Loucy (cell line): ENCODE results near the gene TLR5.

Experiments
- H2AFZ ChIP-seq: fragments of 200-600 bp; sonication (generic); 2 replicates; pipeline ENCODE4 v1.6.0; 2016; ENCODE audit warnings: antibody characterized with exemption, mild to moderate bottlenecking, low read length, moderate library complexity
- H3F3A ChIP-seq: fragments of 200-600 bp; 2 replicates; pipeline ENCODE4 v1.6.0; 2016; ENCODE audit warnings: antibody characterized with exemption, low read depth, mild to moderate bottlenecking
- H3K27me3 ChIP-seq: fragments of 200-600 bp; sonication (generic); 2 replicates; pipeline ENCODE4 v1.6.1; 2014; ENCODE audit warnings: low read length, mild to moderate bottlenecking; ENCODE audit not compliant: insufficient read depth, poor library complexity, severe bottlenecking
- H3K36me3 ChIP-seq: fragments of 200-600 bp; sonication (generic); 2 replicates; pipeline ENCODE4 v1.6.1; 2016; ENCODE audit warnings: low read length; ENCODE audit not compliant: insufficient read depth
- H3K4me1 ChIP-seq: fragments of 200-600 bp; sonication (generic); 2 replicates; pipeline ENCODE4 v1.5.1; 2014; ENCODE audit warnings: low read length, mild to moderate bottlenecking; ENCODE audit not compliant: insufficient read depth, poor library complexity, severe bottlenecking
- H3K4me2 ChIP-seq: fragments of 200-600 bp; sonication (generic); 2 replicates; pipeline ENCODE4 v1.6.0; 2014; ENCODE audit warnings: antibody characterized with exemption, low read length, low read depth, mild to moderate bottlenecking; ENCODE audit not compliant: poor library complexity, severe bottlenecking
- H3K4me3 ChIP-seq: fragments of 200-600 bp; sonication (generic); 2 replicates; pipeline ENCODE4 v1.5.1; 2014; ENCODE audit warnings: low read length, mild to moderate bottlenecking, mixed read lengths; ENCODE audit not compliant: poor library complexity, severe bottlenecking
- H3K79me2 ChIP-seq: fragments of 200-600 bp; sonication (generic); 2 replicates; pipeline ENCODE4 v1.6.1; 2014; ENCODE audit warnings: low read length; ENCODE audit not compliant: insufficient read depth
- H3K9ac ChIP-seq: fragments of 200-600 bp; sonication (generic); 2 replicates; pipeline ENCODE4 v1.6.0; 2014; ENCODE audit warnings: mild to moderate bottlenecking, low read depth, low read length, moderate library complexity; ENCODE audit not compliant: poor library complexity, severe bottlenecking
- H3K9me2 ChIP-seq: fragments of 200-600 bp; sonication (generic); replicated peaks from 2 replicates; pipeline ENCODE4 v1.6.1; 2016; ENCODE audit warnings: low read depth, low read length, mixed read lengths
- H3K9me3 ChIP-seq: fragments of 200-600 bp; sonication (generic); 2 replicates; pipeline ENCODE4 v1.6.1; 2014; ENCODE audit warnings: mild to moderate bottlenecking, antibody characterized with exemption, low read length, low read depth; ENCODE audit not compliant: insufficient read depth
- H4K20me1 ChIP-seq: fragments of 200-600 bp; sonication (generic); 2 replicates; pipeline ENCODE4 v1.6.0; 2014; ENCODE audit warnings: antibody characterized with exemption, low read length, mild to moderate bottlenecking; ENCODE audit not compliant: insufficient read depth, poor library complexity, severe bottlenecking
- EZH2phosphoT487 ChIP-seq: fragments of 200-600 bp; IDR thresholded peaks from 2 replicates; pipeline ENCODE4 v1.6.1; 2018; ENCODE audit warnings: antibody characterized with exemption, mild to moderate bottlenecking, moderate library complexity, borderline replicate concordance
- TF ChIP-seq, protein P1 (sequence below): fragments of 200-600 bp; sonication (generic); conservative IDR thresholded peaks from 2 replicates; pipeline ENCODE4 v1.5.1; 2014; ENCODE audit warnings: mild to moderate bottlenecking, antibody characterized with exemption, low read length

The TLR5 gene

DNA sequence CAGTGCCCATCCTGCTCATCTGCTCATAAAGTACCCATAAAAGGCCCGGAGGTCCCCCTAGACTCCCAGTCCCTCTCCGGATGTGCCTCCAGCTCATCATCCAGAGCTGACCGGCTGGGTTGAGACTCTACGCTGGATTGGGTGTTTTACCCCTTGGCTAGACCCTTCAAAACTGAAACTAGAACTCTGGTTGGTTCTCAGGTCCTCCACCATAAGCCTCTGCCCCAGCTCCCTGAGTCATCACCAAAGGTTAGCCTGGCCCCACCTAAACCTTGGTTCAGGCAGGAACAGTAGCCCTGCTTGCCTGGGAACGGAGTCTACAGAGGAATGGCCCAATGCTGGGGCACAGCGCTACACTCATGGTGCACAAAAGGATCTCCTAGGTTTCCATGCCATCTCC is 75.1 kb downstream of the TLR5 start:
- H3F3A ChIP-seq: no peaks in the 10 kb centered on the region
- no peak overlapping the region for H3K4me2 ChIP-seq
- no peaks in the 10 kb centered on the region for H4K20me1 ChIP-seq
- no peaks in the 10 kb centered on the region for H3K36me3 ChIP-seq
- no peaks in the 10 kb centered on the region for H3K9me2 ChIP-seq
- H3K4me3 ChIP-seq: no peak overlapping the region
- H3K4me1 ChIP-seq: no peaks in the 10 kb centered on the region
- H3K79me2 ChIP-seq: no peaks in the 10 kb centered on the region
- TF ChIP-seq, protein P1, sequence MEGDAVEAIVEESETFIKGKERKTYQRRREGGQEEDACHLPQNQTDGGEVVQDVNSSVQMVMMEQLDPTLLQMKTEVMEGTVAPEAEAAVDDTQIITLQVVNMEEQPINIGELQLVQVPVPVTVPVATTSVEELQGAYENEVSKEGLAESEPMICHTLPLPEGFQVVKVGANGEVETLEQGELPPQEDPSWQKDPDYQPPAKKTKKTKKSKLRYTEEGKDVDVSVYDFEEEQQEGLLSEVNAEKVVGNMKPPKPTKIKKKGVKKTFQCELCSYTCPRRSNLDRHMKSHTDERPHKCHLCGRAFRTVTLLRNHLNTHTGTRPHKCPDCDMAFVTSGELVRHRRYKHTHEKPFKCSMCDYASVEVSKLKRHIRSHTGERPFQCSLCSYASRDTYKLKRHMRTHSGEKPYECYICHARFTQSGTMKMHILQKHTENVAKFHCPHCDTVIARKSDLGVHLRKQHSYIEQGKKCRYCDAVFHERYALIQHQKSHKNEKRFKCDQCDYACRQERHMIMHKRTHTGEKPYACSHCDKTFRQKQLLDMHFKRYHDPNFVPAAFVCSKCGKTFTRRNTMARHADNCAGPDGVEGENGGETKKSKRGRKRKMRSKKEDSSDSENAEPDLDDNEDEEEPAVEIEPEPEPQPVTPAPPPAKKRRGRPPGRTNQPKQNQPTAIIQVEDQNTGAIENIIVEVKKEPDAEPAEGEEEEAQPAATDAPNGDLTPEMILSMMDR: no peak
- no peak for TF ChIP-seq EZH2phosphoT487
- H3K9ac ChIP-seq: no peak overlapping the region
- no peak overlapping the region for H2AFZ ChIP-seq
- no peaks in the 10 kb centered on the region for H3K27me3 ChIP-seq
- no peaks in the 10 kb centered on the region for H3K9me3 ChIP-seq

DNA sequence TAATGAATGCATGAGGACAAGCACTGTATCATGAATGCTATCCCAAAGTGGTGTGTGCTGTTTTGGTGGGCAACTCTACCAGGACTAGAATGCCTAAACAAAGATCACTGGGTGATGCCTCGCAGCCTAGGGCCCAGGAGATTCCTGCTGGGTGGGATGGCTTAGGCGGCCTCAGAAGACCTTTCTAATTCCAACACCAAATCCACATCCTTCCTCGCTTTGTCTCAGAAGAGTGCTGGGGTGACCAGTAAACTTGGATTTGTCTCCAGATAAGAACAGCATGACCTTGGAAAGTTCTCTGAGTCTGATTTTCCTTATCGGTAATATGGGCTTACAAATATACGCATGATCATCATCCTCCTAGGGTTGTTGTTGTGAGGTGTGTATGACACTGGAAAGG is 76.6 kb downstream of the TLR5 start:
- TF ChIP-seq, protein P1: no peak
- no peak for TF ChIP-seq EZH2phosphoT487
- H3K4me1 ChIP-seq: no peaks in the 10 kb centered on the region

DNA sequence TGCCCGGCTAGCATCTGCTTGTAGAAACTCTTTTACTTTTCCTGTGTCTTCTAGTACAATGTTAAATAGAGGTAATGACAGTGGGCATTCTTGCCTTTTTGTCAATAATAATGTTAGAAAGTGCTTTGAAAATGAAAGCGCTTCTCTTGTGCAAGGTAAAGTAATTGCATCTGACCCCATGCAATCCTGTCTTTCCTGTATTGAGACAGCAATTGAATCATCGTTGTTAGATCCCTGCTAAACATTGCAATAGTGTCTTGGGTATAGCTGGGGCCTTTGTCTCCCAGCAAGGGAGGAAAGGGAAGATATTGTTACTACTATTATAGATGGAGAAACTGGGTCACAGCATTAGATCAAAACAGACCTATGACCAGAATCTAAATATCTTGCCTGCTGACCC is 80.9 kb downstream of the TLR5 start:
- Histone ChIP-seq H3K4me2 (no peak overlapping the region), H3K79me2 (no peaks in the 10 kb centered on the region), H3K9ac (no peak overlapping the region), H3K27me3 (no peaks in the 10 kb centered on the region), H3K9me3 (no peaks in the 10 kb centered on the region), H3K36me3 (no peaks in the 10 kb centered on the region), H4K20me1 (no peaks in the 10 kb centered on the region), H3K4me3 (no peak overlapping the region), H2AFZ (no peak overlapping the region), H3K4me1 (no peaks in the 10 kb centered on the region), H3K9me2 (no peaks in the 10 kb centered on the region), H3F3A (no peaks in the 10 kb centered on the region)
- TF ChIP-seq EZH2phosphoT487: no peak
- TF ChIP-seq, protein P1: no peak

More for the DNA sequence above, 76.6 kb downstream of the TLR5 start:
- no peak overlapping the region for H2AFZ ChIP-seq
- no peak overlapping the region for H3K9ac ChIP-seq
- H4K20me1 ChIP-seq: no peaks in the 10 kb centered on the region
- H3K27me3 ChIP-seq: no peaks in the 10 kb centered on the region
- H3K4me2 ChIP-seq: no peak overlapping the region
- no peak overlapping the region for H3K4me3 ChIP-seq
- no peaks in the 10 kb centered on the region for H3K9me3 ChIP-seq
- no peaks in the 10 kb centered on the region for H3K79me2 ChIP-seq
- H3F3A ChIP-seq: no peaks in the 10 kb centered on the region
- no peaks in the 10 kb centered on the region for H3K36me3 ChIP-seq
- H3K9me2 ChIP-seq: no peaks in the 10 kb centered on the region
